Suprapubic skin (tissue), 4 donors: Measurements from ENCODE around the gene TUBGCP6. TPM values are rescaled to one million over a fixed set of nuclear protein-coding genes. Genes with fewer than 3 reads are reported as not detected.
A peak's percentile ranks its signal among the peaks of the same experiment; 100 is the strongest.
"Not testable (repeated sequence)": the region's sequence is repeated elsewhere in the genome, so short reads cannot be mapped to it uniquely, and the experiment has no call there.

ENCODE experiments used
- DNase-seq, 2 donors: peaks; one replicate each; pipeline ENCODE4 v3.0.0-alpha.2; 2019; ENCODE audit warnings: low spot score in 2 of 2
- H3K27ac ChIP-seq: fragments of 200-600 bp; sonication (generic); one replicate; pipeline ENCODE4 v1.5.1; 2019
- H3K27me3 ChIP-seq: fragments of 200-600 bp; sonication (generic); one replicate; pipeline ENCODE4 v1.5.1; 2019
- H3K36me3 ChIP-seq: fragments of 200-600 bp; sonication (generic); one replicate; pipeline ENCODE4 v1.5.1; 2019
- H3K4me1 ChIP-seq: fragments of 200-600 bp; sonication (generic); one replicate; pipeline ENCODE4 v1.5.1; 2019
- H3K4me3 ChIP-seq: fragments of 200-600 bp; sonication (generic); one replicate; pipeline ENCODE4 v1.5.1; 2019; ENCODE audit warnings: mild to moderate bottlenecking
- H3K9me3 ChIP-seq: fragments of 200-600 bp; sonication (generic); one replicate; pipeline ENCODE4 v1.5.1; 2019
- EP300 ChIP-seq: sonication (generic); formaldehyde crosslinking; IDR thresholded peaks from one replicate; pipeline ENCODE4 v1.6.1; 2017; ENCODE audit warnings: antibody characterized with exemption
- POLR2A ChIP-seq, 2 donors: fragments of 450-650 bp; IDR thresholded peaks; one replicate each; pipeline ENCODE4 v1.6.1; 2017; ENCODE audit warnings: antibody characterized with exemption in 2 of 2, mild to moderate bottlenecking in 2 of 2, moderate library complexity in 2 of 2
- POLR2AphosphoS5 ChIP-seq, 3 donors: sonication (generic); formaldehyde crosslinking; IDR thresholded peaks; one replicate each; pipeline ENCODE4 v1.6.1; 2017; ENCODE audit warnings: antibody characterized with exemption in 3 of 3
- WGBS: methylation state at CpG from one replicate; pipeline ENCODE4 v1.1.5; 2018; 5-methylcytosine and 5-hydroxymethylcytosine counted together
- total RNA-seq, 4 donors: library from RNA; depleted of rRNA; stranded (reverse); fragments of >200 nt; gene quantifications; one replicate each; pipeline ENCODE4 v1.1.0, GENCODE V29; 2016
- TF ChIP-seq, protein P1 (sequence below), 2 donors: fragments of 200-600 bp in 1 of 2; fragments of 450-650 bp in 1 of 2; sonication (generic) in 1 of 2; IDR thresholded peaks; one replicate each; pipeline ENCODE4 v1.5.1; 2016 to 2019; ENCODE audit warnings: antibody characterized with exemption in 2 of 2, mild to moderate bottlenecking in 1 of 2, moderate library complexity in 1 of 2

Gene TUBGCP6
- total RNA-seq, 4 donors from 2014 or later, result 43.0 to 113 (median 69.7) TPM

DNA sequence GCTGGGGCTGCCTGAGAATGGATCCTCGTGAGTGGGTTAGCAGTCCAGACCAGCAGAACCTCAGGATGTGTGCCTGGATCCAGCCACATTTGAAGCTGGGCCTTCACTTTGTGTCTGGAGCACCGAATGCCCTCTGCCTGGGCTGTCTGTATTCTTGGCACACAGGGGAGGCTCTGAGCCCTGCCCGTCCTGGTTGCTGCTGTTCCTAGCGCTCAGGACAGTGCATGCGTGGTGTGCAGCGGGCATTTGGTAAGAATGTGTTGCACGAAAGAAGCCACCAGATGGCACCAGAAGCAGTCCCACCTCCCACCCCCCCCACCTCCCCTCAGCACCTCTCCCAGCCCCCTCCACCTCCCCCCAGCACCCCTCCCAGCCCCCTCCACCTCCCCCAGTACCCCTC, 29.5 kb upstream of the TUBGCP6 start:
- Histone ChIP-seq H3K27ac (no peak overlapping the region), H3K4me3 (no peak overlapping the region), H3K4me1 (peaks cover 41% of the 10 kb centered on the region), H3K36me3 (peaks cover 46% of the 10 kb centered on the region), H3K27me3 (no peaks in the 10 kb centered on the region), H3K9me3 (no peaks in the 10 kb centered on the region)
- TF ChIP-seq, protein P1, sequence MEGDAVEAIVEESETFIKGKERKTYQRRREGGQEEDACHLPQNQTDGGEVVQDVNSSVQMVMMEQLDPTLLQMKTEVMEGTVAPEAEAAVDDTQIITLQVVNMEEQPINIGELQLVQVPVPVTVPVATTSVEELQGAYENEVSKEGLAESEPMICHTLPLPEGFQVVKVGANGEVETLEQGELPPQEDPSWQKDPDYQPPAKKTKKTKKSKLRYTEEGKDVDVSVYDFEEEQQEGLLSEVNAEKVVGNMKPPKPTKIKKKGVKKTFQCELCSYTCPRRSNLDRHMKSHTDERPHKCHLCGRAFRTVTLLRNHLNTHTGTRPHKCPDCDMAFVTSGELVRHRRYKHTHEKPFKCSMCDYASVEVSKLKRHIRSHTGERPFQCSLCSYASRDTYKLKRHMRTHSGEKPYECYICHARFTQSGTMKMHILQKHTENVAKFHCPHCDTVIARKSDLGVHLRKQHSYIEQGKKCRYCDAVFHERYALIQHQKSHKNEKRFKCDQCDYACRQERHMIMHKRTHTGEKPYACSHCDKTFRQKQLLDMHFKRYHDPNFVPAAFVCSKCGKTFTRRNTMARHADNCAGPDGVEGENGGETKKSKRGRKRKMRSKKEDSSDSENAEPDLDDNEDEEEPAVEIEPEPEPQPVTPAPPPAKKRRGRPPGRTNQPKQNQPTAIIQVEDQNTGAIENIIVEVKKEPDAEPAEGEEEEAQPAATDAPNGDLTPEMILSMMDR (IDR thresholded peaks at IDR 0.05), result peak in 1 of 2 donors; percentile 33
- no peak for TF ChIP-seq EP300
- no peak for DNase-seq
- 26% methylated on average over 5 of the region's 7 CpGs for WGBS

DNA sequence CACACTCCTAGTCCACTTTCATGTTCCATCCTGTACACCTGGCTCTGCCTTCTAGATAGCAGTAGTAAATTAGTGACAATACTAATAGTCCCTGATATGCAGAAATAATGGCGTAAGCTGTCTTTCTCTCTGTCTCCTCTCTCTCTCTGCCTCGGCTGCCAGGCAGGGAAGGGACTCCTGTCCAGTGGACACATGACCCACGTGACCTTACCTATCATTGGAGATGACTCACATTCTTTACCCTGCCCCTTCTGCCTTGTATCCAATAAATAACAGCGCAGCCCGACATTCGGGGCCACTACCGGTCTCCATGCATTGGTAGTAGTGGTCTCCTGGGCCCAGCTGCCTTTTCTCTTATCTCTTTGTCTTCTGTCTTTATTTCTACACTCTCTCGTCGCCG, 29.0 kb upstream of the TUBGCP6 start:
- H3K27ac ChIP-seq, DNase-seq, H3K4me3 ChIP-seq, H3K27me3 ChIP-seq, H3K9me3 ChIP-seq: not testable (repeated sequence)
- 78% methylated on average over 10 of the region's 10 CpGs for WGBS
- Histone ChIP-seq H3K4me1 (peaks cover 47% of the 10 kb centered on the region), H3K36me3 (peaks cover 40% of the 10 kb centered on the region)

DNA sequence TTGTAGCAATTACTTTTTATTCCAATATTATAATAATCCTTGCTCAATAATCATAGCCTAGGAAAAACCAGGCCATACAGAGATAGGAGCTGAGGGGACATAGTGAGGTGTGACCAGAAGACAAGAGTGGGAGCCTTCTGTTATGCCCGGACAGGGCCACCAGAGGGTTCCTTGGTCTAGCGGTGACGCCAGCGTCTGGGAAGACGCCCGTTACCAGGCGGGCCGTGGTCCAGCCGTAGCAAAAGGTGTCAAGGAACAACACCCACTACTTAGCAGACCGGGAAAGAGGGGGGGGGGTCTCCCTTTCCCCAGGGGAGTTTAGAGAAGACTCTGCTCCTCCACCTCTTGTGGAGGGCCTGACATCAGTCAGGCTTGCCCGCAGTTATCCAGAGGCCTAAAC, 28.5 kb upstream of the TUBGCP6 start:
- peaks cover 51% of the 10 kb centered on the region for H3K4me1 ChIP-seq
- H3K36me3 ChIP-seq, result peaks cover 36% of the 10 kb centered on the region
- H3K27me3 ChIP-seq, H3K27ac ChIP-seq, H3K4me3 ChIP-seq, DNase-seq, H3K9me3 ChIP-seq: not testable (repeated sequence)
- 83% methylated on average over 1 of the region's 11 CpGs for WGBS

DNA sequence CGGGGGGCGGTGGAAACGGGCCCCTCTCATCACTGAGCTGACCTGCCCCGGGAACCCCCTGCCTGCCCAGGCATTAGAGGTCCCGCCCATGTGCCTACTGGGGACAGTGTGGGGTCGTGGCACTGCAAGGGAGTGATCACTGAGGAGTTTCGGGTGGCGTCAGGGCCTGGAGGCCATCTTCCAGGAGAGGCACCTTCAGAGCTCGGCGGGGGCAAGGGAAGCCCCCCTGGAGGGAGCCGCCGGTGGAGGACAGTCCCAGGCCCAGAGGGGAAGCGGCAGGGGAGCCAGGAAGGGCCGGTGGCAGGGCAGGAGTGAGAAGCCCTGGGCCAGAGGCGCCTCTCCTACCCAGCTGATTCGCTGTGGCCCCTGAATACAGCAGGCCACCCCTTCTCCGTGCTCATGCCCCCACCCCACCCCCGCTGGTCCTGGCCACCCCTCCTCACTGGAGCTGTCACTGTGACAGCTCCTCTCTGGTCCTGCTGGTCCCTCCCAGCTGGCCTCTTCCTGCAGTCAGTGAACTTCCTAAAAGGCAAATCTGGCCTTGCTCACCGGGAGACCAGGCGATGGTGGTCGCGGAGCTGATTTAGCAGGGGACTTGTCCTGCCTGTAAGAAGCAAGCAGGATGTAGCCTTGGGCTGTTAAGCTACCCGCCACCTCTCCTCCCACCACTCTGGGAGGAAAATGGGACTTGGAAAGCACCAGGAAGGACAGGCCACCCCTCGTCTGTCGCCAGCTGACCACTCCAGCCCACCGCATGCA, 27.4 kb upstream of the TUBGCP6 start:
- no peak for DNase-seq
- WGBS, result 55% methylated on average over 11 of the region's 26 CpGs
- Histone ChIP-seq H3K4me3 (peak overlapping the region; percentile 63), H3K9me3 (no peaks in the 10 kb centered on the region), H3K27me3 (peaks cover 3% of the 10 kb centered on the region), H3K4me1 (peaks cover 62% of the 10 kb centered on the region), H3K36me3 (peaks cover 25% of the 10 kb centered on the region), H3K27ac (no peak overlapping the region)
- TF ChIP-seq, protein P1 (IDR thresholded peaks at IDR 0.05), result no peak
- no peak for TF ChIP-seq EP300
- no peak for TF ChIP-seq POLR2AphosphoS5 (IDR thresholded peaks at IDR 0.05)
- TF ChIP-seq POLR2A (IDR thresholded peaks at IDR 0.05), result no peak

DNA sequence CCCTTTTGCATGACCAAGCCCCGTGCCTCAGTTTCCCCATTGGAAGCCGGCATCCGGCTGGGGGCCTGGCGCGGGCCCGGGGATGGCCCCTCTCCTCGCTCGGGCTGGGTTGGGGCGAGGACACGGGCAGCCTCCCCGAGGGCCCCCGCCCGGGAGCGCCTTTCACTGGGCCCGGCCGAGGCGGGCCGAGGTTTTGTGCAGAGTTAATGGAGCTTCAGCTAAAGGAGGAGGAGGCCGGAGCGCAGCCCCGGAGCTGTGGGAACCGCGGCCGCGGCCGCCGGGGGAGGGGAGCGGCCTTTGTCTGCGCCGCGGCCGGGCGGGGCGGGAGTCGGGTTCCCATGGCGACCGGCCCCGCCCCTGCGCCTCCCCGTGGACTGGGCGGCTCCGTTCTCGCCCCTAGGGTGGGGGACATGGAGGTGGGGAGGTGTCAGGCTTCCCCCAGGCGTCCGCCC, 26.7 kb upstream of the TUBGCP6 start:
- Histone ChIP-seq H3K9me3 (no peaks in the 10 kb centered on the region), H3K36me3 (peaks cover 18% of the 10 kb centered on the region), H3K4me1 (peaks cover 64% of the 10 kb centered on the region), H3K27me3 (peaks cover 10% of the 10 kb centered on the region), H3K27ac (no peak overlapping the region), H3K4me3 (peak overlapping the region; percentile 63)
- WGBS, result 0% methylated on average over 14 of the region's 45 CpGs
- no peak for DNase-seq
- TF ChIP-seq EP300 (no peak), POLR2AphosphoS5 (IDR thresholded peaks at IDR 0.05) (no peak), POLR2A (IDR thresholded peaks at IDR 0.05) (no peak)
- TF ChIP-seq, protein P1 (IDR thresholded peaks at IDR 0.05), result no peak

DNA sequence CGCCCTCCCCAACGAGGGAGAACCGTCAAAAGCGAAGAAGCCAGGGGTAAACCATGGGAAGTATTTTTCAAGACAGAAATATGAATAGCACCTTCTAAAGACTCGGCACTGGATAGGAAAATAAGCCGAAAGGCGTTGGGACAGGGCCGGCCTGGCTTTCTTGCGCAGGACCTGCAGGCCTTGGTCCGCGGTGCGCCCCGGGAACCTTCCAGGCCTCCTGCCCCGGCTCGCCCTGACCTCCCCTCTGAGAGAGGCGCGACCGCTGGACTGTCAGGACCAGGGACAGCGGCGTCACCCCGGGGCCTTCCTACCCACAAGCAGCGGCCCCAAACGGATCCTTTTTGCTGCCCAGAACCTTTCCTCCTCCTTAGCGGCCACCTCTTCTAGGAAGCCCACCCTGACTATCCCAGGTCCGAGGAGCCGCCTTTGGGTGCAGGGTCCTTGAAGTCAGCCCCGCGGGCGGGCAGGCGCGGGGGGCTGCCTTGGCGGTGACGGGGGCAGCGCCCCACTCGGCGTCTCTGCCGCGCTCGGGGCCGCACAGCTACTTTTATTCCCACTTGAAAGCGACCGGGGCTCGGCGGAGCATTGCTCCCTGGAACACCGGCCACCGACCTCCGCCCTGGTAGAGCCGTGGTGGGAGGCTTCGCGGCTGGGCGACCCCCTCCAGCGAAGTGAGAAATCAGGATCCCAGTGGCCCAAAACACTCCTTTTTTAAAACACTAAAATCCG, 26.0 kb upstream of the TUBGCP6 start:
- Histone ChIP-seq H3K27me3 (peaks cover 12% of the 10 kb centered on the region), H3K4me1 (peaks cover 64% of the 10 kb centered on the region), H3K27ac (peak overlapping the region; percentile 29), H3K9me3 (no peaks in the 10 kb centered on the region), H3K36me3 (peaks cover 11% of the 10 kb centered on the region), H3K4me3 (peak overlapping the region; percentile 63)
- 3% methylated on average over 29 of the region's 53 CpGs for WGBS
- TF ChIP-seq POLR2AphosphoS5 (IDR thresholded peaks at IDR 0.05) (no peak), EP300 (no peak), POLR2A (IDR thresholded peaks at IDR 0.05) (no peak)
- TF ChIP-seq, protein P1 (IDR thresholded peaks at IDR 0.05), result no peak
- peak in 1 of 2 donors; percentile 89 for DNase-seq
